ENCODE measurements around the gene NHERF1.

DNA sequence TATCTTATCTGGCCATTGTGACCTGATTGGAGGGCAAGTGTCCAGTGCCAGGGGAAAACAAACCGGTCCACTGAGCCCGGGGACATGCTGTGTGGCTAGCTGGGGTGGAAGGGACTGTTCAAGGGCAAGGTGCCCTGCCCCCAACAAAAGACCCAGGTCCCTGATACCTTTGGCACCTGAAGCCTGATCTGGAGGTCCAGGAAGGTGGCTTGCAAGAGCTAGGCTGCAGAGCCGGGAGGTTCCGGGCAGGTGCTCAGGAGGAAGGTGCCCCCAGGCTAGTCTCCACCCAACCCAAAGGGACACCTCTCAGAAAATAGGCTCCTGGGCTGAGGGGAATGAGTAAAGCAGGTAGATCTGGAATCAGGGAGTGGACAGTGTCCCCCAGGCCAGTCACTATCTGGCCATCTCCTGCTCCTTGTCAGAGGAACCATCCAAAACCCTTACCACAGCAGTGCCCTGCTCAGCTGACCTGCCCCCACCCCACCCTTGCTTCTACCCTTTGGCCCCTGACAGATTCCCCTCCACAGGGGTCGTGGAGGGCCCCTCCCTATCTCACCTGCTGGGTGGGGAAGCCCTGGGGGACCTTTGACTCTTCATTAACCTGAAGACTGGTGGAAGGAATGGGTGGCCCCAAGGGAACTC is 21.5 kb downstream of the NHERF1 start:
- TF ChIP-seq ZNF678 (CRISPR knock-in tag; IDR thresholded peaks at IDR 0.05) (no peak), POLR2AphosphoS5 (IDR thresholded peaks at IDR 0.05; ENCODE audit: low read depth, low read length) (peak; percentile 60), ZSCAN21 (CRISPR knock-in tag; IDR thresholded peaks at IDR 0.05; ENCODE audit: borderline replicate concordance) (no peak), NONO (IDR thresholded peaks at IDR 0.05) (no peak), NONO (CRISPR knock-in tag; conservative IDR thresholded peaks at IDR 0.05) (no peak; the same call in 1 of the 2 replicates), FOXM1 (CRISPR knock-in tag; IDR thresholded peaks at IDR 0.05) (no peak), ZNF747 (CRISPR knock-in tag; IDR thresholded peaks at IDR 0.05; ENCODE audit: borderline replicate concordance) (no peak), SIN3A (IDR thresholded peaks at IDR 0.05; ENCODE audit: borderline replicate concordance, low read depth, low read length) (0 out of 2 replicates have a peak, but pooled peaks have one; percentile 31)
- TF ChIP-seq, protein P1, sequence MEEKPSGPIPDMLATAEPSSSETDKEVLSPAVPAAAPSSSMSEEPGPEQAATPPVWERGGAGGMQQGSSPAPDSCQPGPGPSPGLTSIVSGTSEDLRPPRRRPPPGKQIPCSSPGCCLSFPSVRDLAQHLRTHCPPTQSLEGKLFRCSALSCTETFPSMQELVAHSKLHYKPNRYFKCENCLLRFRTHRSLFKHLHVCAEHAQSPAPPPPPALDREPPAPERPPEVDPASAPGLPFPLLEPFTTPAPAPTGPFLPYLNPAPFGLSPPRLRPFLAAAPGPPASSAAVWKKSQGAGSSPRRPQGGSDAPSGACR (CRISPR knock-in tag; IDR thresholded peaks at IDR 0.05) = no peak
- TF ChIP-seq, protein P2, sequence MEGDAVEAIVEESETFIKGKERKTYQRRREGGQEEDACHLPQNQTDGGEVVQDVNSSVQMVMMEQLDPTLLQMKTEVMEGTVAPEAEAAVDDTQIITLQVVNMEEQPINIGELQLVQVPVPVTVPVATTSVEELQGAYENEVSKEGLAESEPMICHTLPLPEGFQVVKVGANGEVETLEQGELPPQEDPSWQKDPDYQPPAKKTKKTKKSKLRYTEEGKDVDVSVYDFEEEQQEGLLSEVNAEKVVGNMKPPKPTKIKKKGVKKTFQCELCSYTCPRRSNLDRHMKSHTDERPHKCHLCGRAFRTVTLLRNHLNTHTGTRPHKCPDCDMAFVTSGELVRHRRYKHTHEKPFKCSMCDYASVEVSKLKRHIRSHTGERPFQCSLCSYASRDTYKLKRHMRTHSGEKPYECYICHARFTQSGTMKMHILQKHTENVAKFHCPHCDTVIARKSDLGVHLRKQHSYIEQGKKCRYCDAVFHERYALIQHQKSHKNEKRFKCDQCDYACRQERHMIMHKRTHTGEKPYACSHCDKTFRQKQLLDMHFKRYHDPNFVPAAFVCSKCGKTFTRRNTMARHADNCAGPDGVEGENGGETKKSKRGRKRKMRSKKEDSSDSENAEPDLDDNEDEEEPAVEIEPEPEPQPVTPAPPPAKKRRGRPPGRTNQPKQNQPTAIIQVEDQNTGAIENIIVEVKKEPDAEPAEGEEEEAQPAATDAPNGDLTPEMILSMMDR (CRISPR knock-in tag; IDR thresholded peaks at IDR 0.05) = no peak
- TF ChIP-seq, protein P3, sequence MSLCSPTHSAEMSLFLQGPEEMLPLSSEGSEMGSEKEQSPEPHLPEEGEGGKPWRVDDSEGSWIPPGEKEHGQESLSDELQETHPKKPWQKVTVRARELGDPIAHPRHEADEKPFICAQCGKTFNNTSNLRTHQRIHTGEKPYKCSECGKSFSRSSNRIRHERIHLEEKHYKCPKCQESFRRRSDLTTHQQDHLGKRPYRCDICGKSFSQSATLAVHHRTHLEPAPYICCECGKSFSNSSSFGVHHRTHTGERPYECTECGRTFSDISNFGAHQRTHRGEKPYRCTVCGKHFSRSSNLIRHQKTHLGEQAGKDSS (CRISPR knock-in tag; IDR thresholded peaks at IDR 0.05; ENCODE audit: borderline replicate concordance, low read depth) = no peak
- TF ChIP-seq, protein P4, sequence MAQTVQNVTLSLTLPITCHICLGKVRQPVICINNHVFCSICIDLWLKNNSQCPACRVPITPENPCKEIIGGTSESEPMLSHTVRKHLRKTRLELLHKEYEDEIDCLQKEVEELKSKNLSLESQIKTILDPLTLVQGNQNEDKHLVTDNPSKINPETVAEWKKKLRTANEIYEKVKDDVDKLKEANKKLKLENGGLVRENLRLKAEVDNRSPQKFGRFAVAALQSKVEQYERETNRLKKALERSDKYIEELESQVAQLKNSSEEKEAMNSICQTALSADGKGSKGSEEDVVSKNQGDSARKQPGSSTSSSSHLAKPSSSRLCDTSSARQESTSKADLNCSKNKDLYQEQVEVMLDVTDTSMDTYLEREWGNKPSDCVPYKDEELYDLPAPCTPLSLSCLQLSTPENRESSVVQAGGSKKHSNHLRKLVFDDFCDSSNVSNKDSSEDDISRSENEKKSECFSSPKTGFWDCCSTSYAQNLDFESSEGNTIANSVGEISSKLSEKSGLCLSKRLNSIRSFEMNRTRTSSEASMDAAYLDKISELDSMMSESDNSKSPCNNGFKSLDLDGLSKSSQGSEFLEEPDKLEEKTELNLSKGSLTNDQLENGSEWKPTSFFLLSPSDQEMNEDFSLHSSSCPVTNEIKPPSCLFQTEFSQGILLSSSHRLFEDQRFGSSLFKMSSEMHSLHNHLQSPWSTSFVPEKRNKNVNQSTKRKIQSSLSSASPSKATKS (CRISPR knock-in tag; IDR thresholded peaks at IDR 0.05) = no peak
- TF ChIP-seq, protein P5, sequence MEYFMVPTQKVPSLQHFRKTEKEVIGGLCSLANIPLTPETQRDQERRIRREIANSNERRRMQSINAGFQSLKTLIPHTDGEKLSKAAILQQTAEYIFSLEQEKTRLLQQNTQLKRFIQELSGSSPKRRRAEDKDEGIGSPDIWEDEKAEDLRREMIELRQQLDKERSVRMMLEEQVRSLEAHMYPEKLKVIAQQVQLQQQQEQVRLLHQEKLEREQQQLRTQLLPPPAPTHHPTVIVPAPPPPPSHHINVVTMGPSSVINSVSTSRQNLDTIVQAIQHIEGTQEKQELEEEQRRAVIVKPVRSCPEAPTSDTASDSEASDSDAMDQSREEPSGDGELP (IDR thresholded peaks at IDR 0.05; ENCODE audit: borderline replicate concordance, low read depth) = peak; percentile 5; the same call in 1 of the 2 replicates
